ENCODE results near the gene CASP12. TPM values are rescaled to one million over a fixed set of nuclear protein-coding genes. Genes with fewer than 3 reads are reported as not detected.

The CASP12 gene
- total RNA-seq, 2 experiments from 2014 or later = not detected

- H3K27ac Mint-ChIP-seq = no peak overlapping the region
- ATAC-seq (ENCODE audit: low read depth) = no peak
- H3K36me3 Mint-ChIP-seq = peaks cover 8% of the 10 kb centered on the region
- DNase-seq = no peak
- H3K27me3 Mint-ChIP-seq = no peaks in the 10 kb centered on the region
- POLR2A ChIA-PET = no interaction called here
- no peak overlapping the region for H3K4me3 Mint-ChIP-seq
- H3K4me1 Mint-ChIP-seq = no peaks in the 10 kb centered on the region
- H3K9me3 Mint-ChIP-seq = peaks cover 12% of the 10 kb centered on the region
These were observed 55.0 kb downstream of the CASP12 start for GRCh38 chr11:104843150-104843836.

DNA sequence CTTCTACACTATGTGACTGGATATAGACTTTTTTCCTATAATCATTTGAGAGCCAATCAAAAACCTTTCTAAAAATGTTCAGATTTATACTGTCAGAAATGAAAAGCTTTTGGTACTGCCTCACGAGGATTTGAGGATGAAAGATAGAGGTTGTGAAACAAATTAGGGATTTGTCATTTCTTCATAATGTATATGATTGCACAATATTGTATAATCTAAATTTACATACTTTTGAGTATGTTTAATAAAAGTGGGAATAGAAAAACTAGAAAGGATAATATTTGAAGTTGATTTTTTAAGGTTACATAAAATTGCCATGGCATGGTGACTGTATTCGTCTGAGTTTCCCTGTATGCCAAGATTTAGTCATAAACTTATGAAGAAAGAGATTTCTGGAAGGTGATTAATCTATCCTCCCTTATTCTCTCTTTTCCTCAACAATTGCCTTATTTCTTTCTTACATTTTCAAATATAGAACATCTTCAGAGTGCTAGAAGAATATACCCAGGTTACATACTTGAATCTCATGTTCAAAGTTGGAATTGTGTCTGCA is 56.2 kb downstream of the CASP12 start:
- ATAC-seq (ENCODE audit: low read depth) = no peak
- POLR2A ChIA-PET = no interaction called here
- no peak for DNase-seq

GRCh38 chr11:104841185-104841584 is 57.1 kb downstream of the CASP12 start:
- peaks cover 8% of the 10 kb centered on the region for H3K9me3 Mint-ChIP-seq
- POLR2A ChIA-PET = no interaction called here
- no peak for ATAC-seq (ENCODE audit: low read depth)
- H3K36me3 Mint-ChIP-seq = peaks cover 11% of the 10 kb centered on the region
- H3K27ac Mint-ChIP-seq = no peak overlapping the region
- H3K4me3 Mint-ChIP-seq = no peak overlapping the region
- H3K4me1 Mint-ChIP-seq = no peaks in the 10 kb centered on the region
- DNase-seq = no peak
- no peaks in the 10 kb centered on the region for H3K27me3 Mint-ChIP-seq

More for the DNA sequence above, 56.2 kb downstream of the CASP12 start:
- Mint-ChIP-seq H3K27ac (no peak overlapping the region), H3K36me3 (peaks cover 12% of the 10 kb centered on the region), H3K27me3 (no peaks in the 10 kb centered on the region), H3K4me1 (no peaks in the 10 kb centered on the region), H3K9me3 (peaks cover 12% of the 10 kb centered on the region), H3K4me3 (no peak overlapping the region)

DNA sequence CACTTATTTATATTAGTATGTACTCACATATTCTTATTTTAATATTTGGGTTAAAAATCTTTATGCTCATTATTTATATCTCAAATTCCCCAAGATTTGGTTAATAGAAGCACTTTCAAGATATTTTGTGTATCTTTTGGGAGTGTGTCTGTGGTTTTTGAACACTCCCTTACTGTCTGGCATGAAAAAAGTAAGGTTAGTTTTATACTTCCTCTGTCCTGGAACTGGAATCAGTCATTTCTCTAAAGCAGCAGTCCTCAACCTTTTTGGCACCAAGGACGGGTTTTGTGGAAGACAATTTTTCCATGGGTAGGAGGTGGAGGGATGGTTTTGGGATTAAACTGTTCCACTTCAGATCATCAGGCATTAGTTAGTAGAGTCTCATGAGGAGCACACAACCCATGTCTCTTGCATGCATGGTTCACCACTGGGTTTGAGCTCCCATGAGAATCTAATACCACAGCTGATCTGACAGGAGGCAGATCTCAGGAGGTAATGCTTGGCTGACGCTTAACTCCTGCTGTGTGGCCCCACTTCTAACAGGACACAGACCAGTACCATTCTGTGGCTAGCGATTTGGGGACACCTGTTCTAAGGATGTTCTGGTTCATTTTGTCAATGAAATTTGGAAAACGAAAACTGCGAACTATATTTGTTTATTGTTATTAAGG is 60.2 kb downstream of the CASP12 start:
- ATAC-seq (ENCODE audit: low read depth) (no peak), DNase-seq (no peak)
- Mint-ChIP-seq H3K9me3 (peaks cover 8% of the 10 kb centered on the region), H3K27me3 (no peaks in the 10 kb centered on the region), H3K27ac (no peak overlapping the region), H3K36me3 (peaks cover 9% of the 10 kb centered on the region), H3K4me3 (no peak overlapping the region), H3K4me1 (no peaks in the 10 kb centered on the region)
- POLR2A ChIA-PET = no interaction called here

- POLR2A ChIA-PET = no interaction called here
- Mint-ChIP-seq H3K4me1 (no peaks in the 10 kb centered on the region), H3K27me3 (no peaks in the 10 kb centered on the region), H3K27ac (no peak overlapping the region), H3K4me3 (no peak overlapping the region), H3K9me3 (peaks cover 8% of the 10 kb centered on the region), H3K36me3 (peaks cover 9% of the 10 kb centered on the region)
- DNase-seq (no peak), ATAC-seq (ENCODE audit: low read depth) (no peak)
These were observed 61.6 kb downstream of the CASP12 start for GRCh38 chr11:104836691-104837090.

Other genes with a start within 250 kb of the CASP12 start
- gene CASP4, start 70.1 kb upstream of the CASP12 start, total RNA-seq = 100 to 1,000 TPM; 111 to 115 TPM
- not detected for gene CASP5, start 124.7 kb upstream of the CASP12 start, total RNA-seq
- 10 to 100 TPM; 93.6 to 98.6 TPM for gene CASP1, start 136.7 kb upstream of the CASP12 start, total RNA-seq
- 10 to 100 TPM; 72.5 to 83.7 TPM for gene CARD16, start 146.9 kb upstream of the CASP12 start, total RNA-seq
- gene CARD18, start 241.3 kb upstream of the CASP12 start, total RNA-seq = not detected